Measurements from ENCODE around the gene VARS1.
"Not testable (repeated sequence)": the region's sequence is repeated elsewhere in the genome, so short reads cannot be mapped to it uniquely, and the experiment has no call there.

VARS1 gene

DNA sequence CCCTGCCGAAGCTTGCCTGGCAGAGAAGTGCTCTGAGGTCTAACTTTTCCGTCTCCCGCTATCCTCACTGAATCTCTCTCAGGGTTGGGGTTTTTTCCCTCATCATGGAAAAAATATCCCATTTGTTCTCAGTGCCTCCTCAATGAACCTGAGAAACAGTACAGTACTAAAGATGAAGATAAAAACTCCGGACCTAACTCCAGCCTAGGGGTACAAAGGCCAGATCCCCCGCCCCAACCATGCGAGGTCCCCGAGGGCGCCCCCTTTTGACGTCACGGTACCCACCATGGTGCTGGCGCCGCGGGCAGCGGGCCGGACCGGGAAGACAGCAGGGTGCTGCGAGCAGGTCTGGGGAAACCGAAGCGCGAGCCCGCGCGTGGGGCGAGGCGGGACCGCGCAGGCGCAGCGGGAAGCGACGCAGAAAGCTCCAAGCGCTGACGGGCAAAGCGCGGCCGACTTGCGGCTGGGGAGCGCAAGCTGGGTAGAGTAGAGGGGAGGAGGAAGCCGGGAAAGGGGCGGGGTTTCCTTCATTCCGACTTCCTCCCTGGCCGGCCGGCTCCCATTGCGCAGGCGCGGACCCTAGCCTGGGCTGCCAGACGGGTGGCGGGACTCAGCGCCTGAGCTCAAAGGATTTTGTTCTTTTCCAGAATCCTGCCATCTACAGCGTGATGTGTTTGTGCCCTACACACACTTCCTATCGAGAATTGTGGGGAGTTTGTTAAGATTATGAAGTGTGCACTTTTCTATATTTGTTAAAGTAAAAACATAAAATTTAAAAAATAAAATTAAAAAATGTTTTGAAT, 11.1 kb upstream of the VARS1 start, which contains the start of gene LSM2:
Gene LSM2, minus strand, starts transcription at position 497 of the 803 bp plus-strand sequence. Its CDS starts 209 bp downstream, at position 288.
- peaks cover 8 to 13% of the 10 kb centered on the region in 2 experiments for H3K36me3 ChIP-seq (ENCODE audit: control insufficient read depth in 1 of 2, insufficient read depth in 2 of 2, low read length in 2 of 2)
- H3K27ac ChIP-seq (ENCODE audit: low read depth, low read length): peak within 1 kb of the TSS; percentile 77
- H3K27me3 ChIP-seq (ENCODE audit: insufficient read depth, low read length): no peaks in the 10 kb centered on the region
- peaks cover 5% of the 10 kb centered on the region for H3K79me2 ChIP-seq (ENCODE audit: control insufficient read depth, insufficient read depth, low read length, poor library complexity)
- peak within 1 kb of the TSS; percentile 74 for H3K9ac ChIP-seq (ENCODE audit: low read length)
- H3K79me1 ChIP-seq (ENCODE audit: low read length): peaks cover 6% of the 10 kb centered on the region
- WGBS (ENCODE audit: extremely low coverage, insufficient coverage, insufficient read length): no CpG with 5 or more reads among the region's 51 CpGs
- H2AK5ac ChIP-seq (ENCODE audit: low read length): no peak within 1 kb of the TSS
- peaks cover 1% of the 10 kb centered on the region for H3K9me3 ChIP-seq (ENCODE audit: insufficient read depth, low read depth, low read length)
- H4K91ac ChIP-seq (ENCODE audit: low read depth, low read length): peak within 1 kb of the TSS; percentile 53
- peak within 1 kb of the TSS; percentile 77 for H3K4me3 ChIP-seq (ENCODE audit: low read depth, low read length)
- peak within 1 kb of the TSS; percentile 12 for H2AFZ ChIP-seq (ENCODE audit: insufficient read depth, low read length, poor library complexity)
- peak within 1 kb of the TSS; percentile 51 for H4K12ac ChIP-seq (ENCODE audit: low read depth, low read length)
- peak within 1 kb of the TSS; percentile 24 for H2BK5ac ChIP-seq (ENCODE audit: low read depth, low read length, poor library complexity)
- peak within 1 kb of the TSS; percentile 45 for H2BK120ac ChIP-seq (ENCODE audit: insufficient read depth, low read length, poor library complexity)
- H2BK12ac ChIP-seq (ENCODE audit: low read length): no peak within 1 kb of the TSS
- H3K4ac ChIP-seq (ENCODE audit: low read depth, low read length): peak within 1 kb of the TSS; percentile 25
- peak within 1 kb of the TSS; percentile 82 for H3K14ac ChIP-seq (ENCODE audit: low read length)
- H3K4me1 ChIP-seq (ENCODE audit: control insufficient read depth in 1 of 2, insufficient read depth in 2 of 2, low read length in 2 of 2): peaks cover 0 to 3% of the 10 kb centered on the region in 2 experiments
- peak within 1 kb of the TSS; percentile 83 for H4K8ac ChIP-seq (ENCODE audit: low read depth, low read length)
- H3K4me2 ChIP-seq (ENCODE audit: low read length): peak within 1 kb of the TSS; percentile 88
- peak; percentile 98 to 99 for DNase-seq
- H3K23ac ChIP-seq (ENCODE audit: low read length): no peak within 1 kb of the TSS
- H3K18ac ChIP-seq (ENCODE audit: low read length): peak within 1 kb of the TSS; percentile 82

DNA sequence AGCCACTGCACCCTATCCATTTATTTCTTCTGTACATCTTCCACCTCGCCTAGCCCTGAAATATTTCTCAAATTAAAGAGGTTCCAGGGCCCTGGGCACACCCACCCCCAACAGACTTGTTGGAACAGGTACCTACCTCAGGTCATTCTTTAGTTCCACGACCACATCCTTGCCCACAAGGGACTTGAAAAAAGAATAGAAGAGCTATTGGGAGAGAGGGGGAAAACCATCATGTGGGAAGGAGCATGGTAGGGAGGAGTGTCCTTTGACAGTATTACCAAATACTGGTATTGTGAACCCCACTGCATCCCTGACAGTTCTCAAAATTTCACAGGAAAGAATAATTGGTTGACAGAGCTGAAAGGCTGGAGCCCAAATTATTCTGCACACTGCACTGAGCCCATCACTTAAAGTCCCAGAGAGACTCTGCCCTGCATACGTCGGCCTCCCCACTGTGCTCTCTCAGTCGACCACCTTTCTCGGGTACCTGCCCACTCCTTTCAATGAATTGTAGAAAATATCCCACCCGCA, 10.5 kb upstream of the VARS1 start:
- H3K4me1 ChIP-seq (ENCODE audit: control insufficient read depth in 1 of 2, insufficient read depth in 2 of 2, low read length in 2 of 2): peaks cover 0 to 3% of the 10 kb centered on the region in 2 experiments
- peak overlapping the region; percentile 83 for H4K8ac ChIP-seq (ENCODE audit: low read depth, low read length)
- H3K79me1 ChIP-seq (ENCODE audit: low read length): peaks cover 6% of the 10 kb centered on the region
- peaks cover 1% of the 10 kb centered on the region for H3K9me3 ChIP-seq (ENCODE audit: insufficient read depth, low read depth, low read length)
- DNase-seq: no peak
- no peak overlapping the region for H4K12ac ChIP-seq (ENCODE audit: low read depth, low read length)
- no peak overlapping the region for H2BK120ac ChIP-seq (ENCODE audit: insufficient read depth, low read length, poor library complexity)
- H3K9ac ChIP-seq (ENCODE audit: low read length): peak overlapping the region; percentile 74
- peak overlapping the region; percentile 6 for H2AFZ ChIP-seq (ENCODE audit: insufficient read depth, low read length, poor library complexity)
- peak overlapping the region; percentile 25 for H3K4ac ChIP-seq (ENCODE audit: low read depth, low read length)
- no peak overlapping the region for H2BK12ac ChIP-seq (ENCODE audit: low read length)
- H4K91ac ChIP-seq (ENCODE audit: low read depth, low read length): peak overlapping the region; percentile 52
- no peak overlapping the region for H2AK5ac ChIP-seq (ENCODE audit: low read length)
- peak overlapping the region; percentile 50 for H3K14ac ChIP-seq (ENCODE audit: low read length)
- no peak overlapping the region for H3K23ac ChIP-seq (ENCODE audit: low read length)
- peak overlapping the region; percentile 41 for H3K18ac ChIP-seq (ENCODE audit: low read length)
- no peaks in the 10 kb centered on the region for H3K27me3 ChIP-seq (ENCODE audit: insufficient read depth, low read length)
- peak overlapping the region; percentile 88 for H3K4me2 ChIP-seq (ENCODE audit: low read length)
- H2BK5ac ChIP-seq (ENCODE audit: low read depth, low read length, poor library complexity): peak overlapping the region; percentile 24
- peaks cover 12 to 13% of the 10 kb centered on the region in 2 experiments for H3K36me3 ChIP-seq (ENCODE audit: control insufficient read depth in 1 of 2, insufficient read depth in 2 of 2, low read length in 2 of 2)
- peak overlapping the region; percentile 77 for H3K4me3 ChIP-seq (ENCODE audit: low read depth, low read length)
- peak overlapping the region; percentile 77 for H3K27ac ChIP-seq (ENCODE audit: low read depth, low read length)
- WGBS (ENCODE audit: extremely low coverage, insufficient coverage, insufficient read length): no CpG with 5 or more reads among the region's 7 CpGs
- peaks cover 5% of the 10 kb centered on the region for H3K79me2 ChIP-seq (ENCODE audit: control insufficient read depth, insufficient read depth, low read length, poor library complexity)

GRCh38 chr6:31801031-31801927, 5.7 kb upstream of the VARS1 start:
- DNase-seq; H2AFZ ChIP-seq (ENCODE audit: insufficient read depth, low read length, poor library complexity); H3K14ac ChIP-seq (ENCODE audit: low read length); H3K9ac ChIP-seq (ENCODE audit: low read length); H3K4me2 ChIP-seq (ENCODE audit: low read length); H3K18ac ChIP-seq (ENCODE audit: low read length); H2BK120ac ChIP-seq (ENCODE audit: insufficient read depth, low read length, poor library complexity); H2AK5ac ChIP-seq (ENCODE audit: low read length); H3K27me3 ChIP-seq (ENCODE audit: insufficient read depth, low read length); H4K12ac ChIP-seq (ENCODE audit: low read depth, low read length); H3K9me3 ChIP-seq (ENCODE audit: insufficient read depth, low read depth, low read length); H3K4ac ChIP-seq (ENCODE audit: low read depth, low read length); H4K91ac ChIP-seq (ENCODE audit: low read depth, low read length); H2BK12ac ChIP-seq (ENCODE audit: low read length); H3K79me2 ChIP-seq (ENCODE audit: control insufficient read depth, insufficient read depth, low read length, poor library complexity); H3K27ac ChIP-seq (ENCODE audit: low read depth, low read length); H3K4me1 ChIP-seq (ENCODE audit: control insufficient read depth in 1 of 2, insufficient read depth in 2 of 2, low read length in 2 of 2); H3K4me3 ChIP-seq (ENCODE audit: low read depth, low read length); H3K23ac ChIP-seq (ENCODE audit: low read length); H3K79me1 ChIP-seq (ENCODE audit: low read length); H4K8ac ChIP-seq (ENCODE audit: low read depth, low read length); H2BK5ac ChIP-seq (ENCODE audit: low read depth, low read length, poor library complexity): not testable (repeated sequence)
- WGBS (ENCODE audit: extremely low coverage, insufficient coverage, insufficient read length): no CpG with 5 or more reads among the region's 8 CpGs
- H3K36me3 ChIP-seq (ENCODE audit: control insufficient read depth in 1 of 2, insufficient read depth in 2 of 2, low read length in 2 of 2): peaks cover 16 to 19% of the 10 kb centered on the region in 2 experiments

GRCh38 chr6:31799781-31800180, 4.2 kb upstream of the VARS1 start:
- Histone ChIP-seq H3K9me3 (ENCODE audit: insufficient read depth, low read depth, low read length) (no peaks in the 10 kb centered on the region), H3K4me3 (ENCODE audit: low read depth, low read length) (no peak overlapping the region), H2AK5ac (ENCODE audit: low read length) (no peak overlapping the region), H3K79me2 (ENCODE audit: control insufficient read depth, insufficient read depth, low read length, poor library complexity) (peaks cover 9% of the 10 kb centered on the region), H3K27me3 (ENCODE audit: insufficient read depth, low read length) (no peaks in the 10 kb centered on the region), H3K4me1 (ENCODE audit: control insufficient read depth in 1 of 2, insufficient read depth in 2 of 2, low read length in 2 of 2) (no peaks in the 10 kb centered on the region), H4K91ac (ENCODE audit: low read depth, low read length) (no peak overlapping the region), H3K79me1 (ENCODE audit: low read length) (peaks cover 8% of the 10 kb centered on the region), H3K14ac (ENCODE audit: low read length) (no peak overlapping the region), H3K4ac (ENCODE audit: low read depth, low read length) (no peak overlapping the region), H3K23ac (ENCODE audit: low read length) (no peak overlapping the region), H2BK12ac (ENCODE audit: low read length) (no peak overlapping the region), H3K27ac (ENCODE audit: low read depth, low read length) (no peak overlapping the region), H3K9ac (ENCODE audit: low read length) (no peak overlapping the region), H3K18ac (ENCODE audit: low read length) (no peak overlapping the region), H3K4me2 (ENCODE audit: low read length) (no peak overlapping the region), H4K8ac (ENCODE audit: low read depth, low read length) (no peak overlapping the region), H3K36me3 (ENCODE audit: control insufficient read depth in 1 of 2, insufficient read depth in 2 of 2, low read length in 2 of 2) (peaks cover 16 to 19% of the 10 kb centered on the region in 2 experiments), H4K12ac (ENCODE audit: low read depth, low read length) (no peak overlapping the region), H2BK120ac (ENCODE audit: insufficient read depth, low read length, poor library complexity) (no peak overlapping the region), H2BK5ac (ENCODE audit: low read depth, low read length, poor library complexity) (no peak overlapping the region), H2AFZ (ENCODE audit: insufficient read depth, low read length, poor library complexity) (no peak overlapping the region)
- peak in 1 of 2 donors; percentile 28 for DNase-seq
- no CpG with 5 or more reads among the region's 12 CpGs for WGBS (ENCODE audit: extremely low coverage, insufficient coverage, insufficient read length)

Data from trophoblast cell (in vitro differentiated cells and primary cell).